PC-9 (cell line): ENCODE measurements around the gene RAB3IL1. TPM values are rescaled to one million over a fixed set of nuclear protein-coding genes. Genes with fewer than 3 reads are reported as not detected.

Experiments
- BruUV-seq: library from RNA; stranded (reverse); fragments of 400-500 nt; replicated peaks from 2 replicates; lab custom pipeline; 2021; lab: Mats Ljungman, UMichigan
- CTCF ChIA-PET: fragments of 300-600 bp; sonication (Branson Sonifier 250); formaldehyde crosslinking; loops from one replicate; lab custom pipeline; 2022; ENCODE audit warnings: antibody characterized with exemption; lab: Charles Lee
- POLR2A ChIA-PET: fragments of 300-600 bp; sonication (Branson Sonifier 250); formaldehyde crosslinking; loops from one replicate; lab custom pipeline; 2022; ENCODE audit warnings: antibody characterized with exemption; ENCODE audit not compliant: unreplicated experiment; lab: Charles Lee
- DNase-seq, 2 experiments: peaks; one replicate each; pipeline versions ENCODE4 v3.0.0 to v3.0.0-alpha.2; 2015 to 2022; ENCODE audit warnings: mixed read lengths in 1 of 2
- H2AFZ ChIP-seq: fragments of 200-600 bp; sonication (generic); 2 replicates; pipeline ENCODE4 v1.8.1; 2017; ENCODE audit warnings: antibody characterized with exemption
- H3F3A ChIP-seq: fragments of 200-600 bp; sonication (generic); 2 replicates; pipeline ENCODE4 v1.8.1; 2017; ENCODE audit warnings: antibody characterized with exemption, mild to moderate bottlenecking, low read depth; ENCODE audit not compliant: insufficient read depth
- H3K27ac ChIP-seq: fragments of 200-600 bp; sonication (generic); 2 replicates; pipeline ENCODE4 v1.6.1; 2016; ENCODE audit warnings: mixed run types
- H3K27me3 ChIP-seq: fragments of 200-600 bp; sonication (generic); 2 replicates; pipeline ENCODE4 v1.6.1; 2016; ENCODE audit warnings: low read depth, mixed run types; ENCODE audit not compliant: insufficient read depth
- H3K36me3 ChIP-seq: fragments of 200-600 bp; sonication (generic); 2 replicates; pipeline ENCODE4 v1.6.1; 2016; ENCODE audit warnings: low read depth, mixed run types
- H3K4me1 ChIP-seq: fragments of 200-600 bp; sonication (generic); replicated peaks from 2 replicates; pipeline ENCODE4 v1.6.1; 2016; ENCODE audit warnings: mixed run types; ENCODE audit not compliant: insufficient read depth
- H3K4me2 ChIP-seq: fragments of 200-600 bp; sonication (generic); 2 replicates; pipeline ENCODE4 v1.6.1; 2017; ENCODE audit warnings: mixed run types
- H3K4me3 ChIP-seq: fragments of 200-600 bp; sonication (generic); 2 replicates; pipeline ENCODE4 v1.6.1; 2016; ENCODE audit warnings: mixed run types
- H3K79me2 ChIP-seq: fragments of 200-600 bp; sonication (generic); 2 replicates; pipeline ENCODE4 v1.6.1; 2017; ENCODE audit warnings: low read depth, mixed run types
- H3K9me2 ChIP-seq: fragments of 200-600 bp; sonication (generic); 2 replicates; pipeline ENCODE4 v1.8.1; 2017; ENCODE audit warnings: mild to moderate bottlenecking; ENCODE audit not compliant: insufficient read depth
- H3K9me3 ChIP-seq: fragments of 200-600 bp; sonication (generic); 2 replicates; pipeline ENCODE4 v1.8.1; 2016; ENCODE audit warnings: low read depth; ENCODE audit not compliant: insufficient read depth
- H4K20me1 ChIP-seq: fragments of 200-600 bp; sonication (generic); 2 replicates; pipeline ENCODE4 v1.8.1; 2017; ENCODE audit not compliant: insufficient read depth
- CTCF ChIP-seq: fragments of 200-600 bp; sonication (generic); conservative IDR thresholded peaks from 2 replicates; pipeline ENCODE4 v1.6.1; 2017; ENCODE audit warnings: mixed run types, antibody characterized with exemption, mild to moderate bottlenecking, moderate library complexity
- EZH2 ChIP-seq: fragments of 200-600 bp; sonication (generic); IDR thresholded peaks from 2 replicates; pipeline ENCODE4 v1.8.0; 2017; ENCODE audit warnings: antibody characterized with exemption, low read depth
- intact Hi-C: fragments of 100-400 bp; cut with micrococcal nuclease; formaldehyde crosslinking; loops from one replicate; pipeline ENCODE4 v1.10.0; 2022; ENCODE audit not compliant: unreplicated experiment
- total RNA-seq: library from RNA; stranded (reverse); gene quantifications from 2 replicates; pipeline ENCODE4 v1.2.3, GENCODE V29; 2021

The RAB3IL1 gene
- total RNA-seq, 1 experiment from 2014 or later: 4.4 TPM

- Histone ChIP-seq H3K9me3 (no peaks in the 10 kb centered on the region), H3F3A (no peaks in the 10 kb centered on the region), H4K20me1 (no peaks in the 10 kb centered on the region), H3K79me2 (no peaks in the 10 kb centered on the region), H2AFZ (no peak overlapping the region), H3K4me1 (0 out of 2 replicates have a peak, but pooled peaks cover 2% of the 10 kb centered on the region), H3K4me2 (no peak overlapping the region), H3K27ac (no peak overlapping the region), H3K27me3 (no peaks in the 10 kb centered on the region), H3K36me3 (no peaks in the 10 kb centered on the region), H3K9me2 (no peaks in the 10 kb centered on the region), H3K4me3 (no peak overlapping the region)
- DNase-seq: no peak
- CTCF ChIA-PET: no interaction called here
- TF ChIP-seq CTCF (no peak), EZH2 (no peak)
- no TSS peak for BruUV-seq
- POLR2A ChIA-PET: interaction anchor here (0.6 kb wide), 1 partner anchor 38 kb away, joined by 4 read pairs; the partner anchor contains the start of gene FADS2
- intact Hi-C loops: loop anchor here (10.0 kb wide), 1 partner anchor 942 kb away; the partner anchor contains the start of gene TMEM132A
Observed at GRCh38 chr11:61866231-61866957, 51.0 kb downstream of the RAB3IL1 start.

GRCh38 chr11:61864814-61865775 lies 52.3 kb downstream of the RAB3IL1 start:
- no peak for DNase-seq
- H3K4me3 ChIP-seq: no peak overlapping the region
- H3K4me2 ChIP-seq: no peak overlapping the region
- no peaks in the 10 kb centered on the region for H3K9me3 ChIP-seq
- CTCF ChIA-PET: interaction anchor here (0.5 kb wide), 1 partner anchor 509 kb away, joined by 3 read pairs; no protein-coding TSS in a partner anchor
- no TSS peak for BruUV-seq
- no peaks in the 10 kb centered on the region for H3K79me2 ChIP-seq
- POLR2A ChIA-PET: interaction anchor here (0.6 kb wide), 1 partner anchor 63 kb away, joined by 12 read pairs; no protein-coding TSS in a partner anchor
- no peaks in the 10 kb centered on the region; the same call in 1 of the 2 replicates for H3K36me3 ChIP-seq
- H3K4me1 ChIP-seq: no peaks in the 10 kb centered on the region
- no peaks in the 10 kb centered on the region for H4K20me1 ChIP-seq
- H3K27ac ChIP-seq: no peak overlapping the region
- intact Hi-C loops: loop anchor here (10.0 kb wide), 1 partner anchor 940 kb away; the partner anchor contains the start of gene TMEM132A
- no peak overlapping the region for H2AFZ ChIP-seq
- no peaks in the 10 kb centered on the region for H3K9me2 ChIP-seq
- H3K27me3 ChIP-seq: no peaks in the 10 kb centered on the region
- TF ChIP-seq EZH2 (no peak), CTCF (no peak)
- H3F3A ChIP-seq: no peaks in the 10 kb centered on the region

- H3K36me3 ChIP-seq: no peaks in the 10 kb centered on the region; the same call in 1 of the 2 replicates
- no peaks in the 10 kb centered on the region for H3K27me3 ChIP-seq
- no peaks in the 10 kb centered on the region for H4K20me1 ChIP-seq
- intact Hi-C loops: loop anchor here (10.0 kb wide), 1 partner anchor 939 kb away; the partner anchor contains the start of gene TMEM132A
- no TSS peak for BruUV-seq
- H3K4me2 ChIP-seq: no peak overlapping the region
- no peaks in the 10 kb centered on the region for H3K9me2 ChIP-seq
- TF ChIP-seq EZH2: no peak
- TF ChIP-seq CTCF: no peak
- H3K9me3 ChIP-seq: no peaks in the 10 kb centered on the region
- H3K27ac ChIP-seq: no peak overlapping the region
- H3F3A ChIP-seq: no peaks in the 10 kb centered on the region
- no peak for DNase-seq
- ChIA-PET POLR2A (interaction anchor here (0.6 kb wide), 1 partner anchor 48 kb away, joined by 4 read pairs; no protein-coding TSS in a partner anchor), CTCF (no interaction called here)
- no peak overlapping the region for H3K4me3 ChIP-seq
- no peaks in the 10 kb centered on the region for H3K4me1 ChIP-seq
- no peaks in the 10 kb centered on the region for H3K79me2 ChIP-seq
- H2AFZ ChIP-seq: no peak overlapping the region
Observed at GRCh38 chr11:61863548-61864081, 53.8 kb downstream of the RAB3IL1 start.
